LNCAP (cell line): ENCODE data around the gene NMRAL1.

ENCODE experiments used
- TF ChIP-seq, protein P1 (sequence below): fragments of 450-650 bp; IDR thresholded peaks from 2 replicates; pipeline ENCODE4 v1.5.1; 2017; ENCODE audit warnings: mild to moderate bottlenecking

The NMRAL1 gene

DNA sequence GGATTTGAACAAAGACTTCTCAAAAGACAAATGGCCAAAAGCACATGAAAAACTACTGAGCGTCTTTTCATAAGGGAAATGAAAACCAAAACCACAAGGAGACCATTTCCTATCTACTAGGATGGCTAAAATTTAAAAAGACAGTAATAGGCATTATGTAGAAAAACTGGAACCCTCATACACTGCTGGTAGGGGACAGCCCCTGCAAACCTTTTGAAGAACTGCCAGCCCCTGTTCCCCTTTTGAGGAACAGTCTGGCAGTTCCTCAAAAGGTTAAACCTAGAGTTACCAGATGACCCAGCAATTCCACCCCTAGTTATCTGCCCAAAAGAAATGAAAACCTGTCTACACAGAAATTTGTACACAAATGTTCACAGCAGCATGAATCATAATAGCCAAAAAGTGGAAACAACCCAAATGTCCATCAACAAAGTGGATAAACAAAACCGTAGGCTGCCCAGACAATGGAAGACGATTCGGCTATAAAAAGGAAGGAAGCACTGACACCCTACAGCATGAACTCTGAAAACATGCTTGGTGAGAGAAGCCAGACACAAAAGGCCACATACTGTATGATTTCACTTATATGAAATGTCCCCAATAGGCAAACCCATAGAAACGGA lies 41.3 kb upstream of the NMRAL1 start:
- TF ChIP-seq, protein P1, sequence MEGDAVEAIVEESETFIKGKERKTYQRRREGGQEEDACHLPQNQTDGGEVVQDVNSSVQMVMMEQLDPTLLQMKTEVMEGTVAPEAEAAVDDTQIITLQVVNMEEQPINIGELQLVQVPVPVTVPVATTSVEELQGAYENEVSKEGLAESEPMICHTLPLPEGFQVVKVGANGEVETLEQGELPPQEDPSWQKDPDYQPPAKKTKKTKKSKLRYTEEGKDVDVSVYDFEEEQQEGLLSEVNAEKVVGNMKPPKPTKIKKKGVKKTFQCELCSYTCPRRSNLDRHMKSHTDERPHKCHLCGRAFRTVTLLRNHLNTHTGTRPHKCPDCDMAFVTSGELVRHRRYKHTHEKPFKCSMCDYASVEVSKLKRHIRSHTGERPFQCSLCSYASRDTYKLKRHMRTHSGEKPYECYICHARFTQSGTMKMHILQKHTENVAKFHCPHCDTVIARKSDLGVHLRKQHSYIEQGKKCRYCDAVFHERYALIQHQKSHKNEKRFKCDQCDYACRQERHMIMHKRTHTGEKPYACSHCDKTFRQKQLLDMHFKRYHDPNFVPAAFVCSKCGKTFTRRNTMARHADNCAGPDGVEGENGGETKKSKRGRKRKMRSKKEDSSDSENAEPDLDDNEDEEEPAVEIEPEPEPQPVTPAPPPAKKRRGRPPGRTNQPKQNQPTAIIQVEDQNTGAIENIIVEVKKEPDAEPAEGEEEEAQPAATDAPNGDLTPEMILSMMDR: no peak

DNA sequence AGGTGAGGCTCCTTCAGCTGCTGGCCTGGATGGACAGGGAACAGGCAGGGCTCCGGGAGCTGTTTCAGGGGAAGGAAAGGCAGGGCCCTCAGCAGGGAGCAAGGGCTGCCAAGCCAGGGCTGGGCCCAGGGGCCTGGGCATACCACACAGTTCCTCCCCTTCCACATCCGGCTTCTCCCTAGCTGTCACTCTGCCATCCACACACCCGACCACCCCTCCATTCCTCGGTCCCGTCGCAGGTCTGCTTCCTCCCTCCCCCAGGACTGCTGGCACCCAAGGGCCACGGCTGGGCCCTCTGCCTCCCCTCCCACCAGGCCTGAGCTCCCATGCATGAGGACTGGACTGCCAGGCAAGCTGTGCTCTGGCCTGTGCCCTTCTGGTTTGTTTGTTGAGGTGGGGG lies 40.2 kb upstream of the NMRAL1 start:
- TF ChIP-seq, protein P1: no peak

DNA sequence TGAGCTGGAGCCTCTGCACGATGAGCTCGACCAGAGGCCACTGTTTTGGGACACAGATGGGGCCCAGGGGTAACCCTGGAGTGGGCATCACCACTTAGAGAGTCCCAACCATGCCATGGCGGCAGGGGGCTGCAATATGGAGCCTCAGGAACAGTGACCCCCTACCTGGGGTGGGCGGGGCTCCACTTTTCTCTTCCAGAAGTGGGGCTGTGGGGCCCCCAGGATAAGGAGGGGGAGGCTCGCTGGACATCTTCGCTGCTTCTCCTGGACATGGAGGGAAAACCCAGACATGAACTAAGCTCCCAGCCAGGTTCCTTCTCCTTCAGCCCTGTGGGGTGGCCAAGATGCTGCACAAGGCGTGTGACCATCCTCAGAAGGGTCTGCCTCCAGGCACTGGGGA lies 39.5 kb upstream of the NMRAL1 start:
- TF ChIP-seq, protein P1: no peak

DNA sequence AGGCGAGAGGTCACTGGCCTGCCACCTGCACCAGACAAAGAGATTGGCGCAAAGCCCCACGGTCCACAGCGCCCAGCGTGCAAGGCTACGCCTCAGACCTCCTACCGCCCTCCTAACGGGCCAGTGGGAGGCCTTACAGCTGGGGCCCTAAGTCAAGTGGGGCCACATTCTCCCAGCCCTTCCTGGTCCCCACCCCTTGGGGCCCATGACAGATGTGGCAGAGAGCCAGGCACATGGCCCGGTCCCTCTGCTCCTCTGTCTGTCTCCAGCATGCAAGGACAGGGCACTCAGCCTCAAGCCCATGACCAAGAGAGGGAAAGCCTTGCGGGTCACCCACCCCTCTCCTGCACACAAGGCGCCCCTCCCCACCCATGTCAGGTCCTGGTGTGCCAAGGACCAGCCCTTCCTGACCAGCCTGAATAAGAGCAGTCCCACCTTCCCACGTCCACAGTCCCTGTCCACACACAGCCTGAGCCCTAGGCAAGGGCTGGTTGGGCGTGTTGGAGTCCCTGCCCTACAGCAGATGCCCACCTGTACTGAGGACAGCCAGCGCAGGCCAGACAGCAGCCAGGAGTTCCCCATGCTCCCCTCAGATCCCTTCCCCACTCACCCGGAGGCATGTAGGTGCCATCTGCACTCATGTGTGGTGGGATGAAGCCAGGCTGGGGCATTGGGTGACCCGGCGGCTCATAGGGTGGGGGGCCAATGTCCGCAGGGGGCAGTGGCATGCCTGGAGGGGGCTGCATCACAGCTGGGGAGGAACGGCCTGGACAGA lies 38.8 kb upstream of the NMRAL1 start:
- TF ChIP-seq, protein P1: no peak

DNA sequence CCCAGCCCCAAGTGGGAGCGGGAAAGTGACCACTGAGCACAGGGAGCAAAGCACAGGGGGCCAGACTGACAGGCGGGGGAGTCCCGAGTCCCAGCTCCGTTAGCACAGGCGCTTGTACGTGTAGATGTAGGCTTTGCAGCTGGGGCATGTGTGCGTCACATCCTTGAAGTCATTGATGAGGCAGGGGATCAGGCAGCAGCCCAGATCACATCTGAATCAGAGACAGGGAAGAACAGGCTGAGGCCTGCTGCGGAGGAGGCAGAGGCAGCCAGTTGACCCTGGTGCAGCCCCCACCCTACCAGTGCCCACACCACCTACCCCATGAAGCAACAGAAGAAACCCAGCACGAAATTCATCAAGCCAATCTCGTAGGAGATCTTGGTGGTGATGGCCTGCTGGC lies 38.0 kb upstream of the NMRAL1 start:
- TF ChIP-seq, protein P1: no peak

DNA sequence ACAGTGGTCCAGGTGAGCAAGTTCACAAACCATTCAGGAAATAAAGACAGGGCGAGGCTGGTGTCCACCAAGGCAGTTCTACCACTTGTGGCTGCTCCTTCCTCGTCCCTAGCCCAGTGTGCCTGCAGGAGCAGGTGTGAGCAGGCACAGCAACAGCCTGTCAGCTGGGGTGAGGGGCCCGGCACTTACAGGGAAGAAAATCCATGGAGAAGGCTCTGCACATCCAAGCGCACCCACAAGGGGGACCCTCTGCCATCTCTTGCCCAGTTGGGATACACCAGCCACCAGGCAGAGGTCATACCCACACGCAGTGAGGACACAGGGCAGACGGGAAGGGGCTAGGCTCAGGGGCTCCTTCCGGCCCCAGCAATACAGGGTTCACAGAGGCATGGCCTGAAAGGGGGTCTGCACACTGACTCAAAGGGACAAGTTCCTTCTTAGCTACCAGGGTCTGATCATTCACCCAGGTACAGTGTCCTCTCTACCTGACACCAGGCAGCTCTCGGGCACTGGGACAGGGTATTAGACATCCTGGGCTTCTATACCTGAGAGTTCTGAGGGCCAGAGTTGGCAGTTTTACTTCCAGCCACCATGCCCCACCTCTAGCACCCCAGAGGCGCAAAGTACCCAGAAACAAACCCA lies 37.1 kb upstream of the NMRAL1 start:
- TF ChIP-seq, protein P1: peak; percentile 43; the same call in 1 of the 2 replicates

DNA sequence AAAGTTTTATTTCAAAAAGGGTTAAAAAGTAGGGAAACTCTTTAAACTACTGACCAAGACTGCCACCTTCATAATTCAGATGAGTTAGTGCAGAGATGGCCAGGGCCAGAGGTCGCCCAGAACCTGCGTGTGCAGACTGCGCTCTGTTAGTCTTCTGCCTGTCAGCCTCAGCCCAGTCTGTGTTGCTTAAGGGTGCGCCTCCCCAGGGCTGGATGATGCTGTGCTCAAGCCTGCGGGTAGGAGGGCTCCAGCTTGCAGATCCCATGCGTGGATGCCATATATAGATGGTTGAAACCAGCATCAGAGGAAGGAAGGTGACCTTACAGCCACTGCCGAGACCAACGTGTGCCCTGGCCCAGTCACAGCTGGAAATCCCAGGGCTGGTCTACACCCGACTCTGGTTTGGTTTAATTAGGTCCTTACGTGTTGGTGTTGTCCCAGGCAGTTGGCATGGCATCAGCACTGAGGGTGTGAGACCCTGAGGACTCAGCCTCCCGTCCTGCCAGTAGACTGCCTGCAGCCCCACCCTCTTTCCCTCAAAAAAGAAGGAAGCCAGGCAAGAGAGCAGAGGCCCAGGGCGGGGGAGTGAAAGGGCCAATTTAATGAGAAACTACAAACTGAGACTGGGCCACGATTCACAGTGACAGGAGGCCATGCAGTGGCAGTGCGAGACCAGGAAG lies 36.5 kb upstream of the NMRAL1 start:
- TF ChIP-seq, protein P1: no peak
